ENCODE data around the gene FSD2. TPM values are rescaled to one million over a fixed set of nuclear protein-coding genes. Genes with fewer than 3 reads are reported as not detected.

The FSD2 gene
- total and polyA plus RNA-seq, 9 donors: 22.1 to 50.1 (median 44.3) TPM

DNA sequence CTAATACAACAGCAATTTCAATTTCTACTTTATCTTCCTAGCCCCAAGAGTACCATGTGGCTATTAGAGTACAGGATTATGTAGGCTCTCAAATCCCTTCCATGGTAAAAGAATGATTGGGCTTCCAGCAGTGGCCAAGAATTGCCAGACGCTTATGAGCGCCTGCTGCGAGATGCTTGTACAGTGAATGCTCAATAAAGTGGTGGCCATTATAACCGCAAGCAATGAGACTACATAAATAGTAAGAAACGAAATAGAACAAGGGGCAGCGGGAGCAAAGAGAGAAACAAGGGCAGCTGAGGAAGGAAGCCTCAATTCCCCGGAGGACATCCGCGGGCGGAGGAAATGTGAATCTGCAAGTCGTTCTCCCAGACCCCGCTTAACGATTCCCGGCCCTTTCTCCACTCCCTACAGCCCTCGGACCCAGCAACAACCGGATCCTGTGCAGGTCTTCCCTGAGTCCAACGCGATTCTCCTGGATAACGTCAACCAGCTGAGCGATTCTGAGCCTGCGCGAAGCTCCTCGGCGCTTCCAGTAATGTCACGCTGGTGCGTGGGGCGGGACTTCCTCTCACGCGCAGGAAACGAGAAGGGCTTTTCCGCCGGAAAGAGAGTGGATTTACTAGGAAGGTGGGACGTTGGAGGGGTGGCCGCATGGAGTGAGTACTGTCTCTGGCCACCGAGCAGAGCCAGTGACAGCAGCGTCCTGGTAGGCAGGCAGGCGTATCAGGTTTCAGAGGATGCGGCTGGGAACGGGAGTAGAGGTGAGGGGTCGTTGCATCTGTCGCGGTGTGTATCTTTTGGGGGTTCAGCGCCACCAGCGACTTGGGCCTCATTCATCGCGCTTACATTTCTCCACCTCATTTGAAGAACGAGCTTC is 55.7 kb downstream of the FSD2 start:
- peak overlapping the region; percentile 98 for H3K27ac ChIP-seq (ENCODE audit: low read length)
- peaks cover 17% of the 10 kb centered on the region for H3K36me3 ChIP-seq (ENCODE audit: control insufficient read depth, insufficient read depth, low read length)
- no peaks in the 10 kb centered on the region for H3K9me3 ChIP-seq (replicated peaks; ENCODE audit: control insufficient read depth, low read depth, low read length)
- DNase-seq: peak; percentile 99
- peak overlapping the region; percentile 61 for H3K4me3 ChIP-seq (ENCODE audit: low read length)
- no peaks in the 10 kb centered on the region for H3K27me3 ChIP-seq (ENCODE audit: control insufficient read depth, insufficient read depth, low read length)
- WGBS (ENCODE audit: insufficient coverage): 0% methylated on average over 28 of the region's 47 CpGs
- peaks cover 16% of the 10 kb centered on the region for H3K4me1 ChIP-seq (ENCODE audit: control insufficient read depth, insufficient read depth, low read length)

GRCh38 chr15:82748315-82748714 is 57.6 kb downstream of the FSD2 start:
- Histone ChIP-seq H3K27me3 (ENCODE audit: control insufficient read depth, insufficient read depth, low read length) (no peaks in the 10 kb centered on the region), H3K27ac (ENCODE audit: low read length) (no peak overlapping the region), H3K9me3 (replicated peaks; ENCODE audit: control insufficient read depth, low read depth, low read length) (no peaks in the 10 kb centered on the region), H3K4me3 (ENCODE audit: low read length) (no peak overlapping the region), H3K4me1 (ENCODE audit: control insufficient read depth, insufficient read depth, low read length) (peaks cover 16% of the 10 kb centered on the region), H3K36me3 (ENCODE audit: control insufficient read depth, insufficient read depth, low read length) (peaks cover 9% of the 10 kb centered on the region)
- no peak for DNase-seq

- H3K4me1 ChIP-seq (ENCODE audit: control insufficient read depth, insufficient read depth, low read length): no peaks in the 10 kb centered on the region
- no peak overlapping the region for H3K27ac ChIP-seq (ENCODE audit: low read length)
- no peaks in the 10 kb centered on the region for H3K36me3 ChIP-seq (ENCODE audit: control insufficient read depth, insufficient read depth, low read length)
- no peaks in the 10 kb centered on the region for H3K9me3 ChIP-seq (replicated peaks; ENCODE audit: control insufficient read depth, low read depth, low read length)
- no CpG with 5 or more reads among the region's 1 CpG for WGBS (ENCODE audit: insufficient coverage)
- no peaks in the 10 kb centered on the region for H3K27me3 ChIP-seq (ENCODE audit: control insufficient read depth, insufficient read depth, low read length)
- no peak overlapping the region for H3K4me3 ChIP-seq (ENCODE audit: low read length)
- DNase-seq: no peak
Observed at GRCh38 chr15:82743810-82744209, 62.1 kb downstream of the FSD2 start.

- H3K4me1 ChIP-seq (ENCODE audit: control insufficient read depth, insufficient read depth, low read length): no peaks in the 10 kb centered on the region
- H3K27me3 ChIP-seq (ENCODE audit: control insufficient read depth, insufficient read depth, low read length): no peaks in the 10 kb centered on the region
- H3K27ac ChIP-seq (ENCODE audit: low read length): no peak overlapping the region
- DNase-seq: no peak
- H3K36me3 ChIP-seq (ENCODE audit: control insufficient read depth, insufficient read depth, low read length): no peaks in the 10 kb centered on the region
- no CpG with 5 or more reads among the region's 3 CpGs for WGBS (ENCODE audit: insufficient coverage)
- no peak overlapping the region for H3K4me3 ChIP-seq (ENCODE audit: low read length)
- no peaks in the 10 kb centered on the region for H3K9me3 ChIP-seq (replicated peaks; ENCODE audit: control insufficient read depth, low read depth, low read length)
Observed at GRCh38 chr15:82742134-82742533, 63.7 kb downstream of the FSD2 start.

DNA sequence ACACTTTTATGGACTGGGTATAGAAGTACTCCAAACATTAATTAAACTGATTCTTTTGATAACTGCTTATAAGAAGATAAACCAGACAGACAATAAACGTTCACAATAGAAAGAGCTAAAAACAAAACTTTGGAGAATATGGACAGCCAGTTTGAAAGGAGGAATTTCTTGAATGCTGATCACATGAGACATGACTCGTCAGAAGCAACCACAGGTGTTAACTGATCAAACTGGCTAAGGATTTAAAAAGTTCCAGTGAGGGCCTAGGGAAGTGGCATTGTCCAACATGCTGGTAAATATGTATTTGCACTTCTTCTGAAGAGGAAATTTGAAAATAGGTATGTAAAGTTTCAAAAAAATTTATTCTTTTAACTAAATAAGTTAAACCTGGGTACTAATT is 66.8 kb downstream of the FSD2 start:
- WGBS (ENCODE audit: insufficient coverage): 40% methylated on average over 1 of the region's 2 CpGs
- DNase-seq: no peak
- Histone ChIP-seq H3K4me3 (ENCODE audit: low read length) (no peak overlapping the region), H3K36me3 (ENCODE audit: control insufficient read depth, insufficient read depth, low read length) (no peaks in the 10 kb centered on the region), H3K27me3 (ENCODE audit: control insufficient read depth, insufficient read depth, low read length) (no peaks in the 10 kb centered on the region), H3K4me1 (ENCODE audit: control insufficient read depth, insufficient read depth, low read length) (no peaks in the 10 kb centered on the region), H3K9me3 (replicated peaks; ENCODE audit: control insufficient read depth, low read depth, low read length) (no peaks in the 10 kb centered on the region), H3K27ac (ENCODE audit: low read length) (no peak overlapping the region)

DNA sequence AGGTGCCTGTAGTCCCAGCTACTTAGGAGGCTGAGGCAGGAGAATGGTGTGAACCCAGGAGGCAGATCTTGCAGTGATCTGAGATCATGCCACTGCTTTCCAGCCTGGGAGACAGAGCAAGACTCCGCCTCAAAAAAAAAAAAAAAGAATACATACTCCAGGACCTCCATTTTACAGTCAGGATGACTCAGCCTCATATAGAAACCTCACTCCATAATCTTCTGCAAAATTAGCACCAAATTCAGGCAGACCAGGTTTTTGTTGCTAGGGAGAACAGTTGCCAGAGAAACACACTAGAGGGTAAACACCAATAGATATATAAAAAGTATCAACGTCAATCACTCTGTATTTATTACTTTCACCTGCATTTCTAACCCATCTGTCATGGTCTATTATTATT is 67.9 kb downstream of the FSD2 start:
- Histone ChIP-seq H3K36me3 (ENCODE audit: control insufficient read depth, insufficient read depth, low read length) (no peaks in the 10 kb centered on the region), H3K27me3 (ENCODE audit: control insufficient read depth, insufficient read depth, low read length) (no peaks in the 10 kb centered on the region), H3K27ac (ENCODE audit: low read length) (no peak overlapping the region), H3K4me1 (ENCODE audit: control insufficient read depth, insufficient read depth, low read length) (no peaks in the 10 kb centered on the region), H3K9me3 (replicated peaks; ENCODE audit: control insufficient read depth, low read depth, low read length) (no peaks in the 10 kb centered on the region), H3K4me3 (ENCODE audit: low read length) (no peak overlapping the region)
- no CpG with 5 or more reads among the region's 2 CpGs for WGBS (ENCODE audit: insufficient coverage)
- DNase-seq: no peak

DNA sequence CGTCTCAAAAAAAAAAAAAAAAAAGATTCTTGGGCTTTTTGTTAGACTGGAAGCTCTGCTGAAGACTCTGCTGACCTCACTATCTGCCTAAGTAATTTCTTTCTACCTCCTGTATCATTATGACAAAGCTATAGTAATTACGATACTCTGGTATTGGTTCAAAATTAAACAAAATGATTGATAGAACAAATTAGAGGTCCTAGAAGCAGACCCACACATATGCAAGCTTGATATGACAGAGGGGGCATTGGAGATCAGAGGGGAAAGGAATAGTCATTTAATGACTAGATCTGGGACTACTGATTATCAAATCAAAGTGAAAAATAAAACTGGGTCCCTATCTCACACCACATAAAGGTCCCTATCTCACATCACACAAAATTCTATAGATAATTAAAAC is 74.3 kb downstream of the FSD2 start:
- no peak overlapping the region for H3K4me3 ChIP-seq (ENCODE audit: low read length)
- H3K27me3 ChIP-seq (ENCODE audit: control insufficient read depth, insufficient read depth, low read length): no peaks in the 10 kb centered on the region
- WGBS (ENCODE audit: insufficient coverage): no CpG with 5 or more reads among the region's 2 CpGs
- H3K36me3 ChIP-seq (ENCODE audit: control insufficient read depth, insufficient read depth, low read length): no peaks in the 10 kb centered on the region
- H3K27ac ChIP-seq (ENCODE audit: low read length): no peak overlapping the region
- H3K9me3 ChIP-seq (replicated peaks; ENCODE audit: control insufficient read depth, low read depth, low read length): no peaks in the 10 kb centered on the region
- no peak for DNase-seq
- no peaks in the 10 kb centered on the region for H3K4me1 ChIP-seq (ENCODE audit: control insufficient read depth, insufficient read depth, low read length)

DNA sequence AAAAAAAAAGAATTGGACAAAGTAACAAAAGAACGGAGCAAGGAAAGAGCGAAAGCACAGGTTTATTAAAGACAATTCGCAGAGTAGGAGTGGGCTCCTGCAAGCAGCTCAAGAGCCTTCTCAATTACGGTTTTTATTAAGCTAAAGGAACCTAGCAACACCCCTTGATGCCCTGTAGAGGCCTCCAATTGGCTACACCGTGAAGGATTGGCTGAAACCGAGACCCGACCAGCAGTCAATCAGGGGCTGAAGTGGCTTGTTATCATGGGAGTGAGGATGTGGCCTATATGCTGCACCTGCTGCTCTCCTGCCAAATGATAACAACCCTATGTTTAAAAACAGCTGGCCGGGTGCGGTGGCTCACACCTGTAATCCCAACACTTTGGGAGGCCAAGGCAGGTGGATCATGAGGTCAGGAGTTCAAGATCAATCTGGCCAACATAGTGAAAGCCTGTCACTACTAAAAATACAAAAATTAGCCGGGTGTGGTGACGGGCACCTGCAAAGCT is 75.8 kb downstream of the FSD2 start:
- Histone ChIP-seq H3K27ac (ENCODE audit: low read length) (no peak overlapping the region), H3K4me1 (ENCODE audit: control insufficient read depth, insufficient read depth, low read length) (no peaks in the 10 kb centered on the region), H3K36me3 (ENCODE audit: control insufficient read depth, insufficient read depth, low read length) (no peaks in the 10 kb centered on the region), H3K27me3 (ENCODE audit: control insufficient read depth, insufficient read depth, low read length) (no peaks in the 10 kb centered on the region), H3K4me3 (ENCODE audit: low read length) (no peak overlapping the region), H3K9me3 (replicated peaks; ENCODE audit: control insufficient read depth, low read depth, low read length) (no peaks in the 10 kb centered on the region)
- DNase-seq: no peak
- 95% methylated on average over 7 of the region's 11 CpGs for WGBS (ENCODE audit: insufficient coverage)

GRCh38 chr15:82726816-82727215 is 79.1 kb downstream of the FSD2 start:
- H3K27me3 ChIP-seq (ENCODE audit: control insufficient read depth, insufficient read depth, low read length): no peaks in the 10 kb centered on the region
- H3K27ac ChIP-seq (ENCODE audit: low read length): no peak overlapping the region
- 88% methylated on average over 6 of the region's 10 CpGs for WGBS (ENCODE audit: insufficient coverage)
- H3K9me3 ChIP-seq (replicated peaks; ENCODE audit: control insufficient read depth, low read depth, low read length): no peaks in the 10 kb centered on the region
- H3K4me3 ChIP-seq (ENCODE audit: low read length): no peak overlapping the region
- H3K4me1 ChIP-seq (ENCODE audit: control insufficient read depth, insufficient read depth, low read length): no peaks in the 10 kb centered on the region
- no peak for DNase-seq
- H3K36me3 ChIP-seq (ENCODE audit: control insufficient read depth, insufficient read depth, low read length): no peaks in the 10 kb centered on the region

DNA sequence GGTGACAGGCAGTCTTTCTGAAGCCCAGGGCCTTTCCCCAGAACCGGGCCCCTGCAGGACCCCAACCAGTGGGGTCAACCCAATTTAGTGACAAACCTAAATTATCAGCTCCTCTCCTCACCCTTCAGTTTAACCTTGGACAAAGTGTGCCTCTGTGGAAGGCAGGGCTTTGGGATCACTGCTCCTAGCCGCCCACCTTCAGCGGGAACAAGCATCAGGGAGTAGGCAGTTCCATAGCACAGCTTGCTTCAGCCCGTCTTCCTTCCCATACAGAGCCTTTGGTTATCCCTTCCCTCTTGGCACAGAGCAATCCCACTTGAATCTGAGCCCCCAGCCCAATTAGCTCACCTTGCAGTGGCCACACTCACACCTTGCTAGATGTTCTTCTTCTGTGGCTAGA is 90.9 kb downstream of the FSD2 start:
- WGBS (ENCODE audit: insufficient coverage): 90% methylated on average over 3 of the region's 4 CpGs
- H3K27me3 ChIP-seq (ENCODE audit: control insufficient read depth, insufficient read depth, low read length): peaks cover 12% of the 10 kb centered on the region
- H3K36me3 ChIP-seq (ENCODE audit: control insufficient read depth, insufficient read depth, low read length): no peaks in the 10 kb centered on the region
- no peak for DNase-seq
- H3K27ac ChIP-seq (ENCODE audit: low read length): no peak overlapping the region
- H3K4me3 ChIP-seq (ENCODE audit: low read length): no peak overlapping the region
- H3K4me1 ChIP-seq (ENCODE audit: control insufficient read depth, insufficient read depth, low read length): peaks cover 6% of the 10 kb centered on the region
- H3K9me3 ChIP-seq (replicated peaks; ENCODE audit: control insufficient read depth, low read depth, low read length): no peaks in the 10 kb centered on the region

All from muscle of leg (tissue), 11 donors.